MM.1S (cell line): ENCODE data around the gene NUAK1.

Source experiments
- DNase-seq: peaks from one replicate; pipeline ENCODE4 v3.0.0-alpha.2; 2015
- H2AFZ ChIP-seq: fragments of 300-600 bp; sonication (generic); 2 replicates; pipeline ENCODE4 v1.6.0; 2016; ENCODE audit warnings: antibody characterized with exemption, low read length
- H3F3A ChIP-seq: fragments of 300-600 bp; sonication (generic); 2 replicates; pipeline ENCODE4 v1.6.1; 2016; ENCODE audit warnings: mild to moderate bottlenecking, antibody characterized with exemption, low read length, moderate library complexity, mixed read lengths; ENCODE audit not compliant: insufficient read depth
- H3K27ac ChIP-seq: fragments of 300-600 bp; sonication (generic); 2 replicates; pipeline ENCODE4 v1.5.1; 2016; ENCODE audit warnings: mild to moderate bottlenecking, low read length
- H3K27me3 ChIP-seq: fragments of 300-600 bp; sonication (generic); replicated peaks from 2 replicates; pipeline ENCODE4 v1.6.0; 2016; ENCODE audit warnings: low read length; ENCODE audit not compliant: insufficient read depth
- H3K36me3 ChIP-seq: fragments of 300-600 bp; sonication (generic); replicated peaks from 2 replicates; pipeline ENCODE4 v1.6.1; 2016; ENCODE audit warnings: mild to moderate bottlenecking, low read length, mixed read lengths; ENCODE audit not compliant: insufficient read depth
- H3K4me1 ChIP-seq: fragments of 300-600 bp; sonication (generic); 2 replicates; pipeline ENCODE4 v1.6.1; 2016; ENCODE audit warnings: low read length, mixed read lengths
- H3K4me2 ChIP-seq: fragments of 300-600 bp; sonication (generic); 2 replicates; pipeline ENCODE4 v1.6.0; 2016; ENCODE audit warnings: low read depth, low read length
- H3K4me3 ChIP-seq: fragments of 300-600 bp; sonication (generic); 2 replicates; pipeline ENCODE4 v1.5.1; 2016; ENCODE audit warnings: low read length, mixed read lengths
- H3K79me2 ChIP-seq: fragments of 300-600 bp; sonication (generic); 2 replicates; pipeline ENCODE4 v1.6.1; 2016; ENCODE audit warnings: mixed run types, low read length, mixed read lengths
- H3K9ac ChIP-seq: fragments of 300-600 bp; sonication (generic); 2 replicates; pipeline ENCODE4 v1.6.1; 2016; ENCODE audit warnings: low read length, mixed read lengths
- H3K9me2 ChIP-seq: fragments of 300-600 bp; sonication (generic); replicated peaks from 2 replicates; pipeline ENCODE4 v1.6.1; 2016; ENCODE audit warnings: mild to moderate bottlenecking, low read length, mixed read lengths; ENCODE audit not compliant: insufficient read depth
- H3K9me3 ChIP-seq: fragments of 300-600 bp; sonication (generic); replicated peaks from 2 replicates; pipeline ENCODE4 v1.6.1; 2016; ENCODE audit warnings: mild to moderate bottlenecking, low read length, mixed read lengths; ENCODE audit not compliant: insufficient read depth
- H4K20me1 ChIP-seq: fragments of 300-600 bp; sonication (generic); 2 replicates; pipeline ENCODE4 v1.6.1; 2016; ENCODE audit warnings: mild to moderate bottlenecking, low read length, moderate library complexity, mixed read lengths; ENCODE audit not compliant: insufficient read depth
- CTCF ChIP-seq: fragments of 300-600 bp; sonication (generic); IDR thresholded peaks from 2 replicates; pipeline ENCODE4 v1.5.1; 2016; ENCODE audit warnings: antibody characterized with exemption, low read length, mixed read lengths
- EZH2 ChIP-seq: fragments of 300-600 bp; sonication (generic); optimal IDR thresholded peaks from 2 replicates; pipeline ENCODE3; 2017; ENCODE audit warnings: low read depth, mild to moderate bottlenecking, antibody characterized with exemption, low read length, mixed read lengths
- EZH2phosphoT487 ChIP-seq: fragments of 300-600 bp; sonication (generic); IDR thresholded peaks from 2 replicates; pipeline ENCODE4 v1.6.1; 2018; ENCODE audit warnings: antibody characterized with exemption, low read length

NUAK1 gene

GRCh38 chr12:106163712-106164111 lies 25.0 kb upstream of the NUAK1 start:
- no peaks in the 10 kb centered on the region for H3K4me1 ChIP-seq
- TF ChIP-seq EZH2phosphoT487 (no peak), EZH2 (no peak), CTCF (no peak)
- H3K9me2 ChIP-seq: no peaks in the 10 kb centered on the region
- no peak overlapping the region for H3K27ac ChIP-seq
- no peaks in the 10 kb centered on the region for H3K27me3 ChIP-seq
- H3K36me3 ChIP-seq: no peaks in the 10 kb centered on the region
- H4K20me1 ChIP-seq: no peaks in the 10 kb centered on the region
- no peaks in the 10 kb centered on the region for H3F3A ChIP-seq
- no peak overlapping the region for H3K9ac ChIP-seq
- H3K4me3 ChIP-seq: no peak overlapping the region
- no peaks in the 10 kb centered on the region for H3K9me3 ChIP-seq
- DNase-seq: no peak
- H3K79me2 ChIP-seq: no peaks in the 10 kb centered on the region
- H2AFZ ChIP-seq: no peak overlapping the region
- H3K4me2 ChIP-seq: no peak overlapping the region

DNA sequence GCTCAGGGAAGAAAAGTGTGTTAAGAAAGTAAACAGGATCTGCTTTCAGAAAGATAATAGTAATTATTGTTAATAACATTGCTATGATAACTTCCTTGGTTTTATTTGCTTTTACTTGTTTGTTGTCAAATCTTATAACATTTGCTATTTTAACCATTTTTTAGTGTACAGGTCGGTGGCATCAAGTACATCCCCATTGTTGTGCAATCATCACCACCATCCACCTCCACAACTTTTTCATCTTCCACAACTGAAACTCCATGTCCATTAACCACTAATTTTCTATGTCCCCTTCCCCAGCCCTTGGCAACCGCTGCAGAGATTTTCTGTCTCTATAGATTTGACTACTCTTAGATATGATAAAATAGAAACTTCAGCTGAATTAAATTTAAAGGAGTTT lies 22.7 kb upstream of the NUAK1 start:
- Histone ChIP-seq H3K9me3 (no peaks in the 10 kb centered on the region), H3F3A (no peaks in the 10 kb centered on the region), H3K27ac (no peak overlapping the region), H3K4me2 (no peak overlapping the region), H3K9me2 (no peaks in the 10 kb centered on the region), H3K4me3 (no peak overlapping the region), H3K36me3 (no peaks in the 10 kb centered on the region), H3K9ac (no peak overlapping the region), H4K20me1 (no peaks in the 10 kb centered on the region), H3K79me2 (no peaks in the 10 kb centered on the region), H3K4me1 (no peaks in the 10 kb centered on the region), H3K27me3 (no peaks in the 10 kb centered on the region), H2AFZ (no peak overlapping the region)
- no peak for DNase-seq
- TF ChIP-seq EZH2phosphoT487 (no peak), EZH2 (no peak), CTCF (no peak)

DNA sequence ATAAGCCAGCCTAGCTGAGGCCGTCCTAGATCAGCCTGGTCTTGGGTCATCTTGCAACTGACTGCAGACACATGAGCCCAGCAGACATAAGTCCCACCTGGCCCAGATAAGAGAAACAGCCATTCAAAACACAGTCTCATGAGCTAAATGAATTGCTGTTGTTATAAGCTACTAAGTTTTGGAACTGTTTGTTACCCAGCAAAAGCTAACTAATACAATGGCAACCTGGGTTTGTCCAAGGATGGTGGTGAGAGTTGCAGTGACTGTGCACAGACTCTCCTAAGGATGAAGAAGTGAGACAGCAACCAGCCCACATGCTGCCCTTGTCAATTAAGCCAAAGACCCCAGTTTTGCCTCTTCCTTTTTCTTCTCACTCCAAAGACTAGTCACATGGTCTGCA lies 22.2 kb upstream of the NUAK1 start:
- Histone ChIP-seq H2AFZ (no peak overlapping the region), H3K4me1 (no peaks in the 10 kb centered on the region)

More for the DNA sequence above, 22.2 kb upstream of the NUAK1 start:
- H3K4me2 ChIP-seq: no peak overlapping the region
- TF ChIP-seq CTCF: no peak
- no peak for TF ChIP-seq EZH2
- no peak for TF ChIP-seq EZH2phosphoT487
- H3K27me3 ChIP-seq: no peaks in the 10 kb centered on the region
- H3K27ac ChIP-seq: no peak overlapping the region
- no peak overlapping the region for H3K4me3 ChIP-seq
- no peaks in the 10 kb centered on the region for H3K36me3 ChIP-seq
- H3K9ac ChIP-seq: no peak overlapping the region
- no peaks in the 10 kb centered on the region for H4K20me1 ChIP-seq
- no peak for DNase-seq
- H3K79me2 ChIP-seq: no peaks in the 10 kb centered on the region
- no peaks in the 10 kb centered on the region for H3K9me2 ChIP-seq
- H3F3A ChIP-seq: no peaks in the 10 kb centered on the region
- no peaks in the 10 kb centered on the region for H3K9me3 ChIP-seq
